Kidney (tissue), 14 donors: ENCODE data around the gene ATG2B. TPM values are rescaled to one million over a fixed set of nuclear protein-coding genes. Genes with fewer than 3 reads are reported as not detected.

Source experiments
- DNase-seq, 5 donors: peaks; one replicate each; pipeline ENCODE4 v3.0.0-alpha.2; 2013 to 2020
- FAIRE-seq: peaks from 2 replicates; lab custom pipeline; 2012; peaks lifted over from hg19 to GRCh38; lab: Jason Lieb, UNC
- H3K27ac ChIP-seq, 2 donors: one replicate each; pipeline ENCODE4 v1.7.0; 2013; ENCODE audit warnings: low read depth in 2 of 2, low read length in 2 of 2, inconsistent platforms in 1 of 2
- H3K27me3 ChIP-seq: one replicate; pipeline ENCODE4 v1.7.1; 2013; ENCODE audit warnings: low read length, inconsistent platforms; ENCODE audit not compliant: control insufficient read depth, insufficient read depth
- H3K36me3 ChIP-seq, 3 donors: one replicate each; pipeline versions ENCODE4 v1.7.0 to v1.7.1; 2013; ENCODE audit warnings: low read length in 3 of 3, control low read depth in 1 of 3, inconsistent platforms in 1 of 3; ENCODE audit not compliant: insufficient read depth in 3 of 3, control insufficient read depth in 2 of 3
- H3K4me1 ChIP-seq, 3 donors: one replicate each; pipeline versions ENCODE4 v1.7.0 to v1.7.1; 2013; ENCODE audit warnings: low read length in 3 of 3, inconsistent platforms in 1 of 3, low read depth in 1 of 3; ENCODE audit not compliant: control insufficient read depth in 2 of 3, insufficient read depth in 2 of 3
- H3K4me3 ChIP-seq, 3 donors: one replicate each; pipeline versions ENCODE4 v1.7.0 to v1.8.1; 2013; ENCODE audit warnings: low read length in 3 of 3, control low read depth in 1 of 3, inconsistent platforms in 1 of 3
- H3K9ac ChIP-seq, 3 donors: one replicate each; pipeline versions ENCODE4 v1.7.0 to v1.7.1; 2013; ENCODE audit warnings: low read length in 3 of 3, control low read depth in 1 of 3, inconsistent platforms in 1 of 3
- H3K9me3 ChIP-seq, 3 donors: one replicate each; pipeline versions ENCODE4 v1.7.0 to v1.7.1; 2013; ENCODE audit warnings: low read length in 3 of 3, control low read depth in 1 of 3, inconsistent platforms in 1 of 3; ENCODE audit not compliant: control insufficient read depth in 2 of 3, insufficient read depth in 1 of 3
- CTCF ChIP-seq: IDR thresholded peaks from 3 replicates; pipeline ENCODE4 v1.5.1; 2012; ENCODE audit warnings: mild to moderate bottlenecking, moderate library complexity, borderline replicate concordance; ENCODE audit not compliant: insufficient read depth; ENCODE audit errors: extremely low read depth
- intact Hi-C: fragments of 100-400 bp; cut with DNase I; formaldehyde crosslinking; loops from one replicate; pipeline ENCODE4 v1.11.1; 2022
- polyA plus RNA-seq: library from polyadenylated mRNA; stranded (reverse); fragments of 350-450 nt; fragmentation: Illumina TruSeq; extraction: RNeasy Lipid Tissue Mini Kit (QIAGEN cat#74804); gene quantifications from one replicate; pipeline ENCODE4 v1.2.3, GENCODE V29; 2014; ENCODE audit warnings: low read depth, low replicate concordance; ENCODE audit not compliant: insufficient read depth
- total RNA-seq: library from RNA; stranded (reverse); fragmentation: NEBNext Ultra II Directional; extraction: Animal tissue kit (Norgen Biotek cat#: 25700); gene quantifications from one replicate; pipeline ENCODE4 v1.2.1, GENCODE V29; 2021
- donor health status: control.
- donor health status: control.
- donor health status: control.
- donor health status: control.
- donor health status: control.
- donor health status: DM: yes; HTN: yes; CAD: no.
- donor health status: Normal renal cell carcinoma (clear cell type).

The ATG2B gene
- total and polyA plus RNA-seq, 2 donors from 2014 or later: 3.8 to 35.8 TPM

DNA sequence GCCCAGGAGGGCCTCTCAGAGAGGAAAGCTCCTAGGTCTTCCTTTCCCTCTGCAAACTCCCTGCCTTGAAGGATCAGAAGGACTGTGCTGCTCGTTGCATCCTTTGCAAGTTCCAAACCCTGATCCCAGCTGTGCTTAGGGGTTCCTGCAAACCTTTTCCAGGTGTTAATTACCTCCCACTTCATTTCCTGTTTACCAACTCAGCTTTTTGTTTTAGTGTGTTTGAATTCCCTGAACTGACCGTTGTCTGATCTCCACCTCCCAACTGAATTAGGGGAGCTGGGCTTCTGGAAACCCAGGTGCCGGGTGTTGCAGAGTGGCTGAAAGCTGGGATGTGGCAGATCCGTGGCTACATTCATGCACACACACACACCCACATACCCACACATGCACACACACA lies 127.7 kb downstream of the ATG2B start:
- no peaks in the 10 kb centered on the region for H3K4me1 ChIP-seq
- no peak overlapping the region for H3K4me3 ChIP-seq
- H3K9ac ChIP-seq: no peak overlapping the region
- FAIRE-seq (no peak), DNase-seq (no peak)
- no peaks in the 10 kb centered on the region for H3K27me3 ChIP-seq
- TF ChIP-seq CTCF: no peak
- no peaks in the 10 kb centered on the region for H3K36me3 ChIP-seq
- H3K9me3 ChIP-seq: no peaks in the 10 kb centered on the region
- intact Hi-C loops: no loop called here
- no peak overlapping the region for H3K27ac ChIP-seq

- no peak for DNase-seq
- Histone ChIP-seq H3K27me3 (no peaks in the 10 kb centered on the region), H3K9me3 (no peaks in the 10 kb centered on the region), H3K4me1 (no peaks in the 10 kb centered on the region), H3K36me3 (no peaks in the 10 kb centered on the region), H3K27ac (no peak overlapping the region), H3K9ac (no peak overlapping the region), H3K4me3 (no peak overlapping the region)
- no peak for TF ChIP-seq CTCF
- FAIRE-seq: no peak
- intact Hi-C loops: no loop called here
Observed at GRCh38 chr14:96233661-96234060, 129.5 kb downstream of the ATG2B start.

GRCh38 chr14:96232506-96232905 lies 130.6 kb downstream of the ATG2B start:
- no peak for FAIRE-seq
- no peaks in the 10 kb centered on the region for H3K27me3 ChIP-seq
- H3K4me1 ChIP-seq: no peaks in the 10 kb centered on the region
- no peak for TF ChIP-seq CTCF
- intact Hi-C loops: no loop called here
- H3K9me3 ChIP-seq: no peaks in the 10 kb centered on the region
- H3K27ac ChIP-seq: no peak overlapping the region
- no peaks in the 10 kb centered on the region for H3K36me3 ChIP-seq
- no peak overlapping the region for H3K4me3 ChIP-seq
- H3K9ac ChIP-seq: no peak overlapping the region
- no peak for DNase-seq

DNA sequence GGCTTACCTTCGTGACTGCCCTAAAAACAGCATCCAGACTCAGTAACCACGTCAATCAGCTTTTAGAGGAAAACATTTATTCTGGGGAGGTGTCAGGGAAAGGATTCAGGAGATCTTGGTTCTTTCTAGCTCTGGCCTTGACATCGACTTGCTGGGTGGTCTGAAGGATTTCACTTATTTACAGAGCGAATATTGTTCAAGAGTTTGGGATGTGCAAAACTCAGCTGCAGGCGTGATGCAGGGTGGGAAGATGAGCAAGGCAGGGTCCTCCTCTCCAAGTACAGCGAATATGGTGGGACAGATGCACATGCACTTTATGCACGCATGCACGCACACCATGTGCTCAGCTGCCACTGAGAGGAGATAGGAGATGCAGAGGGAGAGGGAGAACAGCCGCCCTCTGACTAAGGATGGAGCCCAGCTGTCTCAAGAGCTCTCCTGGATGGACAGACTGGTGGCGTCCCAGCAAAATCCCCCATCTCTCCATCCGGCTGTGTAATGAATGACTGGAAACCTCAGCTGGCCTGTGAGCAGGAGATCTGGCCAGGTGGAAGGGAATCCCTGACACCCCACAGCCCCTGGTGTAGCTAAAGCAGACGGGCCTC lies 131.5 kb downstream of the ATG2B start:
- H3K27ac ChIP-seq: no peak overlapping the region
- TF ChIP-seq CTCF: no peak

More for the DNA sequence above, 131.5 kb downstream of the ATG2B start:
- H3K9me3 ChIP-seq: no peaks in the 10 kb centered on the region
- H3K27me3 ChIP-seq: no peaks in the 10 kb centered on the region
- DNase-seq: no peak
- no peak overlapping the region for H3K4me3 ChIP-seq
- intact Hi-C loops: no loop called here
- no peak overlapping the region for H3K9ac ChIP-seq
- no peaks in the 10 kb centered on the region for H3K4me1 ChIP-seq
- FAIRE-seq: no peak
- H3K36me3 ChIP-seq: no peaks in the 10 kb centered on the region
